Measurements from ENCODE around the gene FEN1. TPM values are rescaled to one million over a fixed set of nuclear protein-coding genes. Genes with fewer than 3 reads are reported as not detected.

FEN1 gene
- total RNA-seq, 1 donor from 2014 or later = 51.8 TPM

- Histone ChIP-seq H3K27ac (no peak overlapping the region), H3K79me2 (ENCODE audit: low read depth) (no peaks in the 10 kb centered on the region), H3K27me3 (no peaks in the 10 kb centered on the region), H3K4me3 (no peak overlapping the region), H3K4me1 (no peaks in the 10 kb centered on the region), H3F3A (ENCODE audit: low read depth) (peaks cover 7% of the 10 kb centered on the region), H3K4me2 (no peak overlapping the region), H4K20me1 (ENCODE audit: low read depth) (no peaks in the 10 kb centered on the region), H3K36me3 (no peaks in the 10 kb centered on the region), H3K9ac (no peak overlapping the region), H2AFZ (replicated peaks) (no peak overlapping the region), H3K9me3 (ENCODE audit: low read depth) (no peaks in the 10 kb centered on the region)
- no peak for DNase-seq (ENCODE audit: low spot score)
- TF ChIP-seq CTCF (IDR thresholded peaks at IDR 0.05) = no peak
- no peak for TF ChIP-seq EZH2 (IDR thresholded peaks at IDR 0.05)
- no peak for TF ChIP-seq EZH2phosphoT487 (IDR thresholded peaks at IDR 0.05)
- Mint-ChIP-seq H3K4me1 (peaks cover 9% of the 10 kb centered on the region), H3K27ac (no peak overlapping the region), H3K36me3 (peaks cover 9% of the 10 kb centered on the region), H3K4me3 (no peak overlapping the region), H3K27me3 (ENCODE audit: insufficient read depth, low read depth) (peaks cover 7% of the 10 kb centered on the region), H3K9me3 (no peaks in the 10 kb centered on the region)
Observed at GRCh38 chr11:61781585-61781984, 11.1 kb upstream of the FEN1 start.

- peak overlapping the region; percentile 87 for H3K27ac Mint-ChIP-seq
- H3K36me3 Mint-ChIP-seq = peaks cover 12% of the 10 kb centered on the region
- no peak overlapping the region for H3K4me2 ChIP-seq
- peaks cover 6% of the 10 kb centered on the region for H4K20me1 ChIP-seq (ENCODE audit: low read depth)
- H3K4me1 Mint-ChIP-seq = peaks cover 9% of the 10 kb centered on the region
- no peaks in the 10 kb centered on the region for H3K27me3 ChIP-seq
- no peaks in the 10 kb centered on the region for H3K9me3 ChIP-seq (ENCODE audit: low read depth)
- no peaks in the 10 kb centered on the region for H3K4me1 ChIP-seq
- peaks cover 7% of the 10 kb centered on the region for H3F3A ChIP-seq (ENCODE audit: low read depth)
- no peaks in the 10 kb centered on the region for H3K79me2 ChIP-seq (ENCODE audit: low read depth)
- H3K4me3 Mint-ChIP-seq = no peak overlapping the region
- no peak overlapping the region for H3K4me3 ChIP-seq
- no peak overlapping the region for H2AFZ ChIP-seq (replicated peaks)
- no peaks in the 10 kb centered on the region for H3K36me3 ChIP-seq
- H3K27ac ChIP-seq = no peak overlapping the region
- no peak for TF ChIP-seq CTCF (IDR thresholded peaks at IDR 0.05)
- no peak for TF ChIP-seq EZH2phosphoT487 (IDR thresholded peaks at IDR 0.05)
- TF ChIP-seq EZH2 (IDR thresholded peaks at IDR 0.05) = no peak
- peaks cover 7% of the 10 kb centered on the region for H3K27me3 Mint-ChIP-seq (ENCODE audit: insufficient read depth, low read depth)
- no peaks in the 10 kb centered on the region for H3K9me3 Mint-ChIP-seq
- no peak for DNase-seq (ENCODE audit: low spot score)
- no peak overlapping the region for H3K9ac ChIP-seq
Observed at GRCh38 chr11:61782299-61782698, 10.4 kb upstream of the FEN1 start.

GRCh38 chr11:61782841-61783240 lies 9.9 kb upstream of the FEN1 start:
- Histone ChIP-seq H2AFZ (replicated peaks) (no peak overlapping the region), H3K27ac (no peak overlapping the region), H3K36me3 (no peaks in the 10 kb centered on the region), H3K4me3 (no peak overlapping the region), H4K20me1 (ENCODE audit: low read depth) (peaks cover 9% of the 10 kb centered on the region), H3K4me1 (no peaks in the 10 kb centered on the region), H3K27me3 (no peaks in the 10 kb centered on the region), H3K4me2 (no peak overlapping the region), H3F3A (ENCODE audit: low read depth) (peaks cover 7% of the 10 kb centered on the region), H3K9me3 (ENCODE audit: low read depth) (no peaks in the 10 kb centered on the region), H3K9ac (no peak overlapping the region), H3K79me2 (ENCODE audit: low read depth) (no peaks in the 10 kb centered on the region)
- DNase-seq (ENCODE audit: low spot score) = no peak
- no peak overlapping the region for H3K4me3 Mint-ChIP-seq
- H3K27ac Mint-ChIP-seq = no peak overlapping the region
- H3K9me3 Mint-ChIP-seq = no peaks in the 10 kb centered on the region
- TF ChIP-seq EZH2phosphoT487 (IDR thresholded peaks at IDR 0.05) (no peak), EZH2 (IDR thresholded peaks at IDR 0.05) (no peak), CTCF (IDR thresholded peaks at IDR 0.05) (no peak)
- peaks cover 11% of the 10 kb centered on the region for H3K36me3 Mint-ChIP-seq
- H3K4me1 Mint-ChIP-seq = peaks cover 9% of the 10 kb centered on the region
- peaks cover 7% of the 10 kb centered on the region for H3K27me3 Mint-ChIP-seq (ENCODE audit: insufficient read depth, low read depth)

Measured in neural progenitor cell (in vitro differentiated cells).